Measurements from ENCODE around the gene IL1F10.
A peak's percentile ranks its signal among the peaks of the same experiment; 100 is the strongest.
"Not testable (repeated sequence)": the region's sequence is repeated elsewhere in the genome, so short reads cannot be mapped to it uniquely, and the experiment has no call there.

IL1F10 gene

DNA sequence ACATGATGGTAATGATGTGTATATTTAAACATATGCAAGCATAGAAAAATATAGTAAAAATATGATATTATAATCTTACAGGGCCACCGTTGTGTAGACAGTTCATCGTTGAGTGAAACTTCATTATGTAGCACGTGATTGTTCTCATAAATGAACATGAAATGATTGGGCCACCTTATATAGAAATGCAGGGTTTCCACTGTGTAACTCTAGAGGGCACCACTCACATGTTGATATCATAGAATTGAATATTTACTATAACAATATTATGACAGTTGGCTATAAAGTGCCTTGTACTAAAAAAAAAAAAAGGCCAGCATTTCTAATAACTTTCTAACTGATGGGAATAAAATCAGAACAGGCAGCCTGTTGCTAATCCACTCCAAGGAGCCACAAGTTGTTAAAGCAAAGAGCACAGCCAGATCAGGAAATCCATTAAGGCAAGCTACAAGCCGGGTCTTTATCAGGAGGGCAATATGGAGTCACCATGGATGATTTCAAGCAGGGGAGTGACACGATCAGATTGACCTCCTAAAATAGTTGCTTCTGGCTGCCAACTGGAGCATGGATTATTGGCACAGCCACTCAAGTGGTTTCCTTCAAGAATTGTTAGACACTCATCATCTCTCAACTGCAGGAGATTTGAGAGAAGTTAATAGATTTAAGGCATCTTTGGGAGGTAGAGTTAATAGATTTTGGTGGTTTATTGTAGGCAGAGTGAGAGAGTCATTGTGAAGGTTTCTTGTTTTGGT is 16.7 kb downstream of the IL1F10 start:
- DNase-seq, result no peak

DNA sequence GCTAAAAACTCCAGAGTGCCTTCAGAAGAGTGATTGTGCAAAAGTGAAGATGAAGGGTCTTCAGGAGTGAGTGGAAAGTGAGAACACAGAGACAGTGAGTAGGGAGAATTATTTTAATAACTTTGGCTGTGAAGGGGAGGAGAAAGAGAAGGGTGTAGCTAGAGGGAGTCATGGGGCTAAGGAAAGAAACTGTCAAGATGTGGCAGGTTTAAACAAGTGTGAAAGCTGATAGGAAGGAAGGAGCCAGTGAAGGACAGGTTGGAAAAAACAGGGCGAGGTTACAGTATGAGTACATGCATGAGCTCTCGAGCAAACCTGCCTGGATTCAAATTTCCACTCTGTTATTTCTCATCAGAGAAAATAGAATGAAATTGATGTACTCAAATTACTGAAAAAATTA is 17.8 kb downstream of the IL1F10 start:
- DNase-seq, result no peak

DNA sequence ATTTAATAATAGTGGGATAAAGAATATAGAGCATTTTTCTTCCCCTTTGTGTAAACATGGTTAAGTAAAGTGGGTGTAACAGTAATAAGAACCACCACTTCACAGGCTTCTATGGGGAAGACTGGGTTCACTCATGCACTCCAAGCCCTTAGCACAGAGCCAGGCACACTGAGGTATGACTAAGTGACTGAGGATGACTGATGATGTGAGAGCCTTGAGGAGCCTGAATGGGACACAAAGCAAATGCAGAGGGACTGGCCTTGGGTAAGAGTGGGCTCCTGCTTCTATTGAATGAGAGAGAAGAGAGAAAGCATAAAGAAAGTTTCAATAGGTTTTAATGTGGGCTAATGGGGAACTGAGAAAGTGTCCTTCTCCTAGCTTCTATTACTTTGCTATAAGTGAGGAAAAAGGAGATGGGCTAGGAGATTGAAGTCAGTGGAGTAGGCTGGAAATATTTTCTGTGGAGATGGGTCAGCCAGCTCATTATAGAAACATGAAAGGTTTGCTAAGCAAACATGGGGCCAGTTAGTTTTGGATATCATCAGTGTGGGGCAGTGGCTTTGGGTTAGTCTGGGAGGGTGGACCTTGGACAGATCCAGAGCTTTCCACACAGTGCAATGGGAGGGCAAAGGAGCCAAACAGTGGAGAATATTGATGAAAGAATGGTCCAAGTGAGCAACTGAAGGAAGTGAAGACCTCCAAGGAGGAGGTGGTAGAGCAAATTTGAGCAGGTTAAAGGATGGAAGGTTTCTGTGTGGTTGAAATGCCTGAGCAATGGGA is 20.6 kb downstream of the IL1F10 start:
- no peak for DNase-seq

DNA sequence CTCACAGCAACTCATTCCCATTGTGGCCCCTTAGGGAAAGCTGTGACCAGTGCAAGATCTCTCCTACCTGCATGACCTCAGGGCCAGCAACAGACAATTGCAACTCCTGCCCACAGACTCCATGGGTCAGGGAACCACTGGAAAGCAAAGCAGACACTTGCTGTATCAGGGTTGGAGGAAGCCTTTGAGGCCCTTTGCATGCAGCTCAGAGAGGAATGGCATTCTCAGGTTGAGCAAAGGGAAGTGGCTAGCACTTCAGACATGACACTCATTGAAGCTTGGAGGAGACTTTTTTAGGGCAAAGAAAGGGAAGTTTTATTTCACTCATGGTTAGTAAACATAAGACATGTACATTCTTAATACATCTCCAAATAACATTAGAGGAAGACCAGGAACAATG is 22.1 kb downstream of the IL1F10 start:
- no peak for DNase-seq

DNA sequence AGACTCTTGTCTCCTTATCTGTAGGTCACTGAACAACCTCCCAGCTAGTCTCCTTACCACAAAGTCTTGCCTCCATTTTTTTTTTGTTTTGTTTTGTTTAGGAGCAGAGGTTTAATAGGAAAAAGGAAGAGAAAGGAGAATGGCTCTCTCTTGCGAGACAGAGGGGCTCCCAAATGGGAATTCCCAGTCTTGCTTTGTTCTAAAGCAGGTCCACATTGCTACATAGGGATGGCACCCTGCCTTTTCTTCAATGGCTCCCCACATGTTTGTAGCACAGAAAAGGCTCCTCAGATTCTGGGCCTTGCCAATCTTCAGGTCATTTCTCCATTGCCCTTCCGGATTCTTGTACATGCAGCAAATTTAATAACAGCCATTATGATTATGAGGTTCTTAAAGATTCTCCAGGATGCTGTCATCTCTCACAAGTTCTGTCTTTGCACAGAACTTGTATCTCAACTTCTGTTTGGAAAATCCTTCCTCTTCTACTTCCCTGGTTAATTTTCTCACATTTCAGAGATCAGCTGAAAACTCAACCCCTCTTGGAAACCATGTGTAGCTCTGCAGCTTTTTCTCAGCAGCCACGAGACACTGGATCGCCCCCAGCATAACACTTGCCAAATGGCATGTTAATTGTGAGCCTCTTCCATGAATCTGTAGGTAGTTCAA is 23.6 kb downstream of the IL1F10 start:
- no peak for DNase-seq

DNA sequence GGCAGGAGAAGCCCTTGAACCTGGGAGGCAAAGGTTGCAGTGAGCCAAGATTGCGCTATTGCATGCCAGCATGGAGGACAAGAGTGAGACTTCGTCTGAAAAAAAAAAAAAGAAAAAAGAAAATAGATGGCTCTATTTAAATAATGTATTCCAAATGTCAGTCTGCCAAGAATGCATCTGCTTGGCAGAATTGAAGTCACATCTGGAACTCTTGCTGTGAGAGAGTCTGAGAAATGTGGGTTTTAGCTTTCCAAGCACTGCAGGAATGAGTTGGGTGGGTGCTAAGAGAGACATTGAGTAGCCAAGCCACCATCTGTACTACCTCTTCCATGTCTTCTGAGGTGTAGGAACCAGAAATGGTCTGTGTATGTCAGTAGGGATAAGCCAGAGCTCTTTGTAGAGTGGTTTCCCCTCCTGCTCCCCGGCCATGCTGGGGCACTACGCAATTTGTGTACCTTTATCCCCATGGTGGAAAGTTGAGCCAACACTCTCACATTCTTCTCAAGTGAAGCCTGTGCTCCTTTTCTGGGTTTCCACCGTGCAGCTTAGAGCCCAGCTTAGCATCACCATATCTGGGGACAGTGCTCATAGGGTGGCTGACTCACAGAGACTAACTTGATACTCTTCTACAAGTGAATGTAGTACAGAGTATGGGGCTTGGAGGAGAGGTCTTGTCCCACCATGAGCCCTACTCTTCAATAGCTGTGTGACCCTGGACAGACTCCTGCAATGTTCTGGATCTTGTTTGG is 25.3 kb downstream of the IL1F10 start:
- DNase-seq, result no peak

DNA sequence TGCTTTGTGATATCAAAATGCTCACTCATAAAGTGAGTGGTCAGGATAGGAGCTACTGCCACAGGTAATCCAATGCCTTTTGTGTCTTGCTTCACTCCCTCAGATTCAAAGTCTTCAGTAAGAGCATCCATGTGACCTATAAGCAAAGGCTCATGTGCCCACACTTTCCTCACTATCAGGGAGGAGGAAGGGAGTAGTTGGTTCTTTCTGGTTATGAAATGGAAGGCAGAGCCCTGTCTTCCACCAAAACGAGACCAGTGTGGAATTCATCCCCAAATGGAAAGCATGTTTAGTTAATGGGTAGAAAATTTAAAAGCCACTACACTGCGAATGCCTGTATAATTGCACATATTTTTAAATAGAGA is 25.8 kb downstream of the IL1F10 start:
- DNase-seq, result no peak

DNA sequence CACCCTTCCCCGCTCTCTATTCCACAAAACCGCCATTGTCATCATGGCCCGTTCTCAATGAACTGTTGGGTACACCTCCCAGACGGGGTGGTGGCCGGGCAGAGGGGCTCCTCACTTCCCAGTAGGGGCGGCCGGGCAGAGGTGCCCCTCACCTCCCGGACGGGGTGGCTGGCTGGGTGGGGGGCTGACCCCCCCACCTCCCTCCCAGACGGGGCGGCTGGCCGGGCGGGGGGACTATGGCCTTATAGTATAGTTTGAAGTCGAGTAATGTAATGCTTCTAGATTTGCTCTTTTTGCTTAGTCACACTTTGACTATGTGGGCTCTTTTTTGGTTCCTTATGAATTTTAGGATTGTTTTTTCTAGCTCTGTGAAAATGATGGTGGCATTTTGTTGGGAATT is 28.5 kb downstream of the IL1F10 start:
- DNase-seq, result not testable (repeated sequence)

DNA sequence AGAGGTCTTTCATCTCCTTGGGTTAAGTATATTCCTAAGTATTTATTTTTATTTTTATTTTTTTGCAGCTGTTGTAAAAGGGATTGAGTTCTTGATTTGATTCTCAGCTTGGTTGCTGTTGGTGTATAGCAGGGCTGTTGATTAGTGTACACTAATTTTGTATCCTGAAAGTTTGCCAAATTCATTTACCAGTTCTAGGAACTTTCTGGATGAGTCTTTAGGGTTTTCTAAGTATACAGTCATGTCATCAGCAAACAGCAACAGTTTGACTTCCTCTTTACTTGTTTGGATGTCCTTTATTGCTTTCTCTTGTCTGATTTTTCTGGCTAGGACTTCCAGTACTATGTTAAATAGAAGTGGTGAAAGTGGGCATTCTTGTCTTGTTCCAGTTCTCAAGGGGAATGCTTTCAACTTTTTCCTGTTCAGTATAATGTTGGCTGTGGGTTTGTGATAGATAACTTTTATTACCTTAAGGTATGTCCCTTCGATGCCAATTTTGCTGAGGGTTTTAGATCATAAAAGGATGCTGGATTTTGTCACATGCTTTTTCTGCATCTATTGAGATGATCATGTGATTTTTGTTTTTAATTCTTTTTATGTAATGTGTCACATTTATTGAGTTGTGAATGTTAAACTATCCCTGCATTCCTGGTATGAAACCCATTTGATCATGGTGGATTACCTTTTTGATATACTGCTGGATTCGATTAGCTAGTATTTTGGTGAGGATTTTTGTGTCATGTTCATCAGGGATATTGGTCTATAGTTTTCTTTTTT is 29.3 kb downstream of the IL1F10 start:
- DNase-seq, result not testable (repeated sequence)

DNA sequence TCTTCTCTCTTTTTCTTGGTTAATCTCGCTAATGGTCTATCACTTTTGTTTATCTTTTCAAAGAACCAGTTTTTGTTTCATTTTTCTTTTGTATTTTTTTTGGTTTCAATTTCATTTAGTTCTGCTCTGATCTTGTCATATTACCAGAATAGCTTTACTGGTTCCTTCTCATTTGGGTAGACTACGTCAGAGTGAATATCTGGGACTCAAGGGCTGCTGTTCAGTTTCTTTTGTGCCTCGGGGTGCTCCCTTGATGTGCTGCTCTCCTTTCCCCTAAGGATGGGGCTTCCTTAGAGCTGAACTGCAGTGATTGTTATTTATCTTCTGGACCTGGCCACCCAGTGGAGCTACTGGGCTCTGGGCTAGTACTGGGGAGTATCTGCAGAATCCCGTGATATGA is 30.3 kb downstream of the IL1F10 start:
- no peak for DNase-seq

DNA sequence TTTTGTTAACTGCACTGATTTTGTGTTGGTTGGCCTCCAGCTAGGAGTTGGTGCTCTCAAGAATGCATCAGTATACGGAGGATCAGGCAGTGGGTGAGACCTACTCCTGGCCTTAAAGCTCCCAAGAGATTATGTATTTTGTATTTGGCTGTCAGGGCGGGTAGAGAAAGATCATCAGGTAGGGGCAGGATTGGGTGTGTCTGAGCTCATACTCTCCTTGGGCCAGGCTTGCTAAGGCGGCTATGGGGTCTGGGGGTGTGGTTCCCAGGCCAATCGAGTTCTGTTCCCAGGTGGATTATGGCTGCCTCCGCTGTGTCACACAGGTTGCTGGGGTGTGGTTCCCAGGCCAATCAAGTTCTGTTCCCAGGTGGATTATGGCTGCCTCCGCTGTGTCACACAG is 30.8 kb downstream of the IL1F10 start:
- DNase-seq, result no peak

DNA sequence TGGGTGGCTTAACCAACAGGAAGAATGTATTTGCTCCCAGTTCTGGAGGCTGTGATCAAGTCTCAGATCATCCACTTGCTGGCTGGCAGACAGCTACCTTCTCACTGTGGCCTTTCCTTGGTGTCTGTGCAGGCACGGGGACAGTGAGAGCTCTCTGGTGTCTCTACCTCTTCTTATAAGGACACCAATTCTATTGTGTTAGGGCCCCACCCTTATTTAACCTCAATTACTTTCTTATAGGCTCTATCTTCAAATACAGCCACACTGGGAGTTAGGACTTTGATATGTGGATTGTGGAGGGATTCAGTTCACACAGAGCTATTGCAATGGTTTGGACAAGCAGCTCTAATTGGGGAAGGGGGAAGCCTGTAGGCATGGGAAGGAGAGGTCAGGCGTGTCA is 34.4 kb downstream of the IL1F10 start:
- no peak for DNase-seq

DNA sequence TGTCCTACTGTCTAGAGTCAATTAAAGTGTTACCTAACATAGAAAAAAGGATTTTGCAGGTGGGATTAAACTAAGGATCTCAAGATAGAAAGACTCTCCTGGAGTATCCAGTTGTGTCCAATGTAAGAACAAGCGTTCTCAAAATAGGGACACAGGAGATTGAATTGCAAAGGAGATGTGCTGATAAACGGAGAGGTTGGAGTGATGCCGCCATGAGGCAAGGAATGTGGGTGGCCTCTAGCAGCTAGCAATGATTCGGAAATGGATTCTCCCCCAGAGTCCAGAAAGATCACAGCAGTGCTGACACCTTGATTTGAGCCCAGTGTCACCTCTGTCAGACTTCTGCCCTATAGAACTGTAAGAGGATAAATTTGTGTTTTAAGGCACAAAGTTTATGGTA is 35.5 kb downstream of the IL1F10 start:
- no peak for DNase-seq

DNA sequence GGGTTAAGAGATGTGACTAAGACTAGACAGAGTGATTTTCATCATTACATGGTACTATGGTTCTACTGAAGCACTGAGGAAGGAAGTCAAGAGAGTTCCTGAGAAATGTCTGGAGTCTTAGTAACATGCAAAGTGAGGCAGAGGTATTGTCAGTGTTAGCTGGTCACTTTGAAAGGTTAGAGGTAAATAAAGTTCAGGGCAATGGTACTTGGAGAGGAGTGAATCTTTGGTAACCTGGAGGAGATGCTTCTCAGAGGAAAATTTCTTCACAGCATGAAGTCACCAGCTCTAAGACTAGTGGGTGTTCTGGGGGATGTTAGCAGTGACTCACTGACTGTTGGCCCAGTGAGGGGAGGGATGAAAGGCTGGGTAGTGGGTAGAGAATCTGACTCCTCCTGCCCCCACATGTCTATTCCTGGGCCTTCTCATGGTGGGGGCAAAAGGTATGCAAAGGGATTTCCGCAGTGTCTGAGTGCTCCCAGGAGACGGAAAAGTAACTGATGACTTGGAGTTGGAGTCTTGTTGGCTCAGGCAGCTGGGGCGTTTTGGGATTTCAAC is 36.4 kb downstream of the IL1F10 start:
- DNase-seq, result peak; percentile 41

DNA sequence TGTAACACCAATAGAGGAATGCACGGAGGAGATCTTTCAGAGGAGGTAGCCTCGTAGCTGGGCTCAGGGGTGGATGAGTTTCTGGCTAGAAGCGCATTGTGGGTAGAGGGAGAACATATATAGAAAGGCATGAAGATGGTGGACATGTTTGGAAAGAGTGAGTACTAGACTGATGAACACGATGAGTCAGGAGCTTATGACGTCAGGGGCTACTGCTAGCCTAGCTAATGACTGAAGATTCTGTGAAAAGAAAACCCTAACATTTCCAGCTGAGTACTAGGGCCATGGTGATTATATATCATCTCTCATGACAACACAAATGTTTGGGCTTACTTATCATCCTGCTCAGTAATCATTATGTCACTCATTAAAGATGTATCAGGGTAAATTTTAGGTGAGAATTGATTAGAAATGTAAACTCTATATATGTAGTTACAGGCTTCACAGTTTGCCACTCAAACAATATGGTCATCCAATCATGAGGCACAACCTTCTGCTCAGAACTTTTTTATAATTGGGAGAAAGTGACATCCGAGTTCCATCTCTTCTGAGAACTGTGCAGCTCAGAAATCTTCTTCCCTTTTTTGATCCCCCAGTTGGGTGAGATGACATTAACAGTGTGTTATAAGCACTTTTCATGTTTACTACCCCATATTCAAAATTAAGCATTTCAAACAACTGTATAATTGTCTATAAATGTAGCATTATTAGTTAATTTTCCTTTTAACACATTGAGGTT is 37.4 kb downstream of the IL1F10 start:
- DNase-seq, result peak; percentile 26

DNA sequence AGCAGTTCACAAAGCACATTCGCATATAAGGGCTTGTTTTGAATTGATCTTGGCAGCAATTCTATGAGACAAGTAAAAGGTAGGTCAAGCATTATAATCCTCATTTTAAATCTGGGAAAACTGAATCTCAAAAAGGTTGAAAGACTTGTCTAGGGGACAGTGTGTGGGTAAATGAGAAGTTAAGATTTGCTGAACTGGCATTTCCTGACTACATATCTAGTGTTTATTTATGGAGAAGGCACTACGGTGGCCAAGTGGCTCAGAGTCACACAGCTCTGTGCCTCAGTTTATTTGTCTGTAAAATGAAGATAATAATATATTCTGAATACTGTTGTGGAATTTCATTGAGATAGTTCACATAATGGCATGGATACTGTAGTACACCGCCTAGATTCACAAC is 43.4 kb downstream of the IL1F10 start:
- no peak for DNase-seq

DNA sequence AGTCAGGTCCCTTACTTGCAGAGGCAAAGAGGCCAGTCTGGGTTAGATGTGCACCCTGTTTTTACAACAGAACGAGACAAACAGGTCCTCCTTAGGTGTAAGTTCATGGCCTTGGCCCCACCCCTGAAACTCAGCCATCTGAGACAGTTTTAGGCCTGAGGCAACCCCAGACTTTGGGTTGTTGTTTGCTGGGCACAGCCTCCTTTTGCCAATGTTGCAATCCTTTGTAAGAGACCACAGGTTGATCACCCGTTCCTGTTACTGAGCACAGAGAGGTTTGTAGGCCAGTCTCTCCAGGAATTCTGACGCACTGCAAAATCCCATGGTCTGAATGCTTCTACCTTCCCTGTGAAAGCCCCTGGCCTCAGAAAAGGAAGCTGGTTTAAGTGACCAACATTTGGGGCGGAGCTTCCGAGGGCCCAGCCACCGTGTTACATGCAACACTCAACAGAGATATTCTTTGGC is 44.1 kb downstream of the IL1F10 start:
- DNase-seq, result no peak

DNA sequence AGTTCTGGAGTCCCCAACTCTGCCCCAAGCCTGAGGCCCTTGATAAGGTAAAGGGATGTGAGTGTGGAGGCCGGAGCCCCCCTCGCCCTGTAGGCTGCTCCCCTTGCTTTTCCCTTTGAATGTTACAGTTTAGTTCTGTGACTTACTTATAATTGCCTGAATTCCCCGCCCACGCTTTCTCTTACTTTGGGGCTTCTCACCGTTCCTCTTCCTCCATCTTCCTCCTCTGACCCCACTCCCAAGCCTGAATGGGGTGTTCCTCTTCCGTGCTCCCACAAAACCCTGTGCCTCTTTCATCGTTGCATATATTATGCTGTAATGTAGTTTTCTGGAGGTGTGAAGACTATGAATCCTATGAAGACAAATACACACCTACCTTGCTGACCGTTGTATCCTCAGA is 44.7 kb downstream of the IL1F10 start:
- no peak for DNase-seq

DNA sequence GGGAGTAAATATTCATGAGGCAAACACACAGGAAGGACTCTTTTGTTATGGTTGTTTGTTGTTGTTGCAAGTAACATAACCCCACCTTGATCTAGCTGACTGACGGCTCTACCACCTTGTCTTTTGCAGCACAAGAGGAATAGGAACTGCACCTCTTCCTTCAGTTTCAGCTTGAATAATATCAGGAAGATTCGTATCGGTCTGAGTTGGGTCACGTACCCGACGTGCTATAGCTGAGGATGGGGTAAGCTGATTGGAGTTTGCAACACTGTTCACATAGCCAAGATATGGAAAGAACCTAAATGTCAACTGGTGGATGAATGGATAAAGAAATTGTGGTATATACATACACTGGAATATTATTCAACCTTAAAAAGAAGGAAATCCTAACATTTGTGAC is 45.1 kb downstream of the IL1F10 start:
- DNase-seq, result no peak

DNA sequence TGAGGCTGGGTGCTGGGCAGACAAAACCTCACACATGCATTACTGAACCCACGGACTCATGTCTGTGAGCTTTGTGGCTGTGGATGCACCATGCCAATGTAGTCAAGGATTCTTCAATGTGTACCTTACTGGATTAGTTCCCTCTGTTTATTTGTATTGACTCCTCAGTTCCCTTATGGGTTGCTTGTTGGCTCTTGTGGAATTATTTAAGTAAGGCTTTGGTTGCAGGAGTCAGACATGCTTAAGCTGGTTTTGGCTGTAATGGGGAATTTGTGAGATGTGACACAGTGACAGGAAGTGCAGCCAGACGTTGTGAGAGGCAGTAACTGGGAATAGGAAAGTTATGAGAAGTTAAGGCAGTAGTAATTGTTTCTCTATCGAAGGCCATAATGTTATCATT is 46.0 kb downstream of the IL1F10 start:
- DNase-seq, result no peak

DNA sequence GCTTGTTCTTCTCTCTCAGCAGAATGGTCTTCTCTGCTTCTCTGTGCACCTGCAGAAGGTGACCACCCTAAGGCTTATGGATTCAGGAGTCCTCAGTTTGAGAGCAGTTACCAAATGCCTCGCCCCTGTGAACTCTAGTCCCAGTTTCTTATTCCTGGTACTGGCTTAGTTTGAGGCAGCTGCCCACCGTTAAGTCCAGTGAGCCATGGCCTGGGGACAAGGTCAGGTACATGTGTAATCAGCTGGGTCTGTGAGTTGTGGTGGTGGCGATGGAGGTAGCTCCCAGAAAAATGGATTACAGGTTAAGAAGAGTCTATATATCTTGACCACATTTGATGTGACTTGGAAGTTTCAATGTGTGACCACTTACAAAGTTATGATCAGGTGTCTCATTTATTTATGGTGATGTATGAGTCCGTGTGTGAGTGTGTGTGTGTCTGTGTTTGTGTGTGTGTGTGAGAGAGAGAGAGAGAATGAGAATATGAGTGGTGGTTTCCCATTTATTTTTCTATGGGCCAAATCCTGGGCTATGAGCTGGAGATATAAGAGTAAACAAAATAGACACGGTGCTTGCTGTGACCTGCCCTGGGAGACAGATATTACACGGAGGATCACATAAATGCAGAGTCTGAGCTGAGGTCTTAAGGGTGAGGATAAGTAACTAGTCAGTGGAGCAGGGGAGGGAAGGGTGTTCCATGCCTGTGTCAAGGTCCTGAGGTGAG is 46.6 kb downstream of the IL1F10 start:
- DNase-seq, result no peak
